ENCODE measurements around the gene FAM217B. TPM values are rescaled to one million over a fixed set of nuclear protein-coding genes. Genes with fewer than 3 reads are reported as not detected.

The FAM217B gene
- total RNA-seq, 1 experiment from 2014 or later: 8.1 TPM

DNA sequence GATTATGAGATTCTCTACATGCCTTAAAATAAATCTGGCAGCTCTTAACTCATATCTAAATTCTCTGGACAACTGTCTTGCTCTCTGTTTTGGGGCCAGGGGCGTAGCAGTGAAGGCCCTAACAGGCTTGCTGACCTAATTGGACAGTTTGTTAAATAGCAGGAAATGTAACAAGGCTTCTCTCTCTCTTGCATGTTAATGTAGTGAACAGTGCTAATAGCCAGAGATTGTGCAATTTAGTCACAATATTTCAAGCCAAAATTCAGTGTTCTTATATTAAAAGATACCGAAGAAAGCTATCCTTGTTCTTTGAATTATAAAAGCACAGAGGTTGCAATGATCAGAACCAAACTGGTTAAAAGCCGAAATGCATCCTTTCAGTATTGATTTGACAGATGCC lies 3.0 kb upstream of the FAM217B start:
- DNase-seq (ENCODE audit: low read depth, low spot score) (no peak), ATAC-seq (no peak)
- Histone ChIP-seq H2AFZ (ENCODE audit: low read depth, low read length, poor library complexity, severe bottlenecking) (no peak overlapping the region), H3K4me1 (ENCODE audit: control insufficient read depth in 1 of 2, insufficient read depth in 2 of 2, low read length in 2 of 2) (peaks cover 2 to 17% of the 10 kb centered on the region in 2 experiments), H3K36me3 (ENCODE audit: control insufficient read depth in 1 of 2, insufficient read depth in 2 of 2, low read length in 2 of 2) (no peaks in the 10 kb centered on the region), H4K20me1 (ENCODE audit: insufficient read depth) (no peaks in the 10 kb centered on the region), H3K79me2 (ENCODE audit: insufficient read depth, low read length) (no peaks in the 10 kb centered on the region), H3K27me3 (ENCODE audit: insufficient read depth, low read length) (no peaks in the 10 kb centered on the region), H3K9me3 (ENCODE audit: control insufficient read depth in 1 of 2, insufficient read depth in 1 of 2, low read depth in 1 of 2, low read length in 2 of 2) (no peaks in the 10 kb centered on the region), H3K4me3 (replicated peaks in 1 of 2; ENCODE audit: low read depth in 1 of 2, low read length in 2 of 2) (no peak overlapping the region), H3K9me2 (ENCODE audit: insufficient read depth) (no peaks in the 10 kb centered on the region), H3K9ac (ENCODE audit: low read length) (no peak overlapping the region), H3K27ac (ENCODE audit: low read depth, low read length) (no peak overlapping the region), H3K4me2 (ENCODE audit: low read length) (no peak overlapping the region)
- ChIA-PET RAD21 (ENCODE audit: low non-redundant PET in 1 of 2, low total read pairs in 2 of 2, uncharacterized antibody in 2 of 2, unreplicated experiment in 2 of 2) (no interaction called here), POLR2A (no interaction called here), CTCF (no interaction called here)
- BruUV-seq (replicated peaks): no TSS peak
- TF ChIP-seq FOSL1 (IDR thresholded peaks at IDR 0.05; ENCODE audit: low read depth) (no peak), SIN3A (IDR thresholded peaks at IDR 0.05; ENCODE audit: low read depth) (no peak), RAD21 (IDR thresholded peaks at IDR 0.05; ENCODE audit: low read depth) (no peak), ELF1 (IDR thresholded peaks at IDR 0.05; ENCODE audit: borderline replicate concordance, low read depth) (no peak), EZH2phosphoT487 (IDR thresholded peaks at IDR 0.05; ENCODE audit: borderline replicate concordance) (no peak), EGR1 (IDR thresholded peaks at IDR 0.05; ENCODE audit: low read depth) (no peak), ZFX (IDR thresholded peaks at IDR 0.05) (no peak), JUND (IDR thresholded peaks at IDR 0.05) (no peak), CEBPB (IDR thresholded peaks at IDR 0.05; ENCODE audit: low read depth) (no peak), CTCF (IDR thresholded peaks at IDR 0.05 in 2 of 3, conservative IDR thresholded peaks at IDR 0.05 in 1 of 3; ENCODE audit: borderline replicate concordance in 1 of 3, insufficient read depth in 1 of 3, low read depth in 2 of 3, low read length in 2 of 3) (no peak)
- TF ChIP-seq, protein P1, sequence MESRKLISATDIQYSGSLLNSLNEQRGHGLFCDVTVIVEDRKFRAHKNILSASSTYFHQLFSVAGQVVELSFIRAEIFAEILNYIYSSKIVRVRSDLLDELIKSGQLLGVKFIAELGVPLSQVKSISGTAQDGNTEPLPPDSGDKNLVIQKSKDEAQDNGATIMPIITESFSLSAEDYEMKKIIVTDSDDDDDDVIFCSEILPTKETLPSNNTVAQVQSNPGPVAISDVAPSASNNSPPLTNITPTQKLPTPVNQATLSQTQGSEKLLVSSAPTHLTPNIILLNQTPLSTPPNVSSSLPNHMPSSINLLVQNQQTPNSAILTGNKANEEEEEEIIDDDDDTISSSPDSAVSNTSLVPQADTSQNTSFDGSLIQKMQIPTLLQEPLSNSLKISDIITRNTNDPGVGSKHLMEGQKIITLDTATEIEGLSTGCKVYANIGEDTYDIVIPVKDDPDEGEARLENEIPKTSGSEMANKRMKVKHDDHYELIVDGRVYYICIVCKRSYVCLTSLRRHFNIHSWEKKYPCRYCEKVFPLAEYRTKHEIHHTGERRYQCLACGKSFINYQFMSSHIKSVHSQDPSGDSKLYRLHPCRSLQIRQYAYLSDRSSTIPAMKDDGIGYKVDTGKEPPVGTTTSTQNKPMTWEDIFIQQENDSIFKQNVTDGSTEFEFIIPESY (IDR thresholded peaks at IDR 0.05; ENCODE audit: extremely low read depth, insufficient replicate concordance, low read length): no peak
- TF ChIP-seq, protein P2, sequence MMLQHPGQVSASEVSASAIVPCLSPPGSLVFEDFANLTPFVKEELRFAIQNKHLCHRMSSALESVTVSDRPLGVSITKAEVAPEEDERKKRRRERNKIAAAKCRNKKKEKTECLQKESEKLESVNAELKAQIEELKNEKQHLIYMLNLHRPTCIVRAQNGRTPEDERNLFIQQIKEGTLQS (IDR thresholded peaks at IDR 0.05): no peak
- TF ChIP-seq, protein P3, sequence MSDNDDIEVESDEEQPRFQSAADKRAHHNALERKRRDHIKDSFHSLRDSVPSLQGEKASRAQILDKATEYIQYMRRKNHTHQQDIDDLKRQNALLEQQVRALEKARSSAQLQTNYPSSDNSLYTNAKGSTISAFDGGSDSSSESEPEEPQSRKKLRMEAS (IDR thresholded peaks at IDR 0.05): no peak
- TF ChIP-seq, protein P4, sequence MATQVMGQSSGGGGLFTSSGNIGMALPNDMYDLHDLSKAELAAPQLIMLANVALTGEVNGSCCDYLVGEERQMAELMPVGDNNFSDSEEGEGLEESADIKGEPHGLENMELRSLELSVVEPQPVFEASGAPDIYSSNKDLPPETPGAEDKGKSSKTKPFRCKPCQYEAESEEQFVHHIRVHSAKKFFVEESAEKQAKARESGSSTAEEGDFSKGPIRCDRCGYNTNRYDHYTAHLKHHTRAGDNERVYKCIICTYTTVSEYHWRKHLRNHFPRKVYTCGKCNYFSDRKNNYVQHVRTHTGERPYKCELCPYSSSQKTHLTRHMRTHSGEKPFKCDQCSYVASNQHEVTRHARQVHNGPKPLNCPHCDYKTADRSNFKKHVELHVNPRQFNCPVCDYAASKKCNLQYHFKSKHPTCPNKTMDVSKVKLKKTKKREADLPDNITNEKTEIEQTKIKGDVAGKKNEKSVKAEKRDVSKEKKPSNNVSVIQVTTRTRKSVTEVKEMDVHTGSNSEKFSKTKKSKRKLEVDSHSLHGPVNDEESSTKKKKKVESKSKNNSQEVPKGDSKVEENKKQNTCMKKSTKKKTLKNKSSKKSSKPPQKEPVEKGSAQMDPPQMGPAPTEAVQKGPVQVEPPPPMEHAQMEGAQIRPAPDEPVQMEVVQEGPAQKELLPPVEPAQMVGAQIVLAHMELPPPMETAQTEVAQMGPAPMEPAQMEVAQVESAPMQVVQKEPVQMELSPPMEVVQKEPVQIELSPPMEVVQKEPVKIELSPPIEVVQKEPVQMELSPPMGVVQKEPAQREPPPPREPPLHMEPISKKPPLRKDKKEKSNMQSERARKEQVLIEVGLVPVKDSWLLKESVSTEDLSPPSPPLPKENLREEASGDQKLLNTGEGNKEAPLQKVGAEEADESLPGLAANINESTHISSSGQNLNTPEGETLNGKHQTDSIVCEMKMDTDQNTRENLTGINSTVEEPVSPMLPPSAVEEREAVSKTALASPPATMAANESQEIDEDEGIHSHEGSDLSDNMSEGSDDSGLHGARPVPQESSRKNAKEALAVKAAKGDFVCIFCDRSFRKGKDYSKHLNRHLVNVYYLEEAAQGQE (IDR thresholded peaks at IDR 0.05; ENCODE audit: low read depth): no peak
- intact Hi-C loops (cut with micrococcal nuclease): no loop called here

Data from HCT116 (cell line).